Measurements from ENCODE around the gene ANKS1B.

Gene ANKS1B

DNA sequence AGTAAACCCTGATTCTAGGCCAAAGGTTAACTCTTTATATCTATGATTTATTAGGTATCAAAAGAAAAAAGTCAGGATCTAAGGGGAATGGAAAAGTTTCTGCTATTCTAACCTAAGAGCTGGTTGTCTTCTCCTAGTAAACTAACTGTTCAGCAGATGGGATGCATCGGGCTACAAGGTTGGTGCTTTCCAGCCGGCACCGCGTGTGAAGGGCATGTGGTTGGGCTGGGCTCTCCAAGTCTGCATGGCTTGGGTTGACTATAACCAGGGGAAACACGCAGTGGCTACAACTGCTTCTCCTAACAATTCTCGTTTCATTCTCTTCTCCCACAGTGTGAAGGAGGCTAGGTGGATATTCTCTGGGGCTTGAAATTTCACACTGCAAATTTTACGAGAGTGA, 985.2 kb downstream of the ANKS1B start:
- TF ChIP-seq, protein P1, sequence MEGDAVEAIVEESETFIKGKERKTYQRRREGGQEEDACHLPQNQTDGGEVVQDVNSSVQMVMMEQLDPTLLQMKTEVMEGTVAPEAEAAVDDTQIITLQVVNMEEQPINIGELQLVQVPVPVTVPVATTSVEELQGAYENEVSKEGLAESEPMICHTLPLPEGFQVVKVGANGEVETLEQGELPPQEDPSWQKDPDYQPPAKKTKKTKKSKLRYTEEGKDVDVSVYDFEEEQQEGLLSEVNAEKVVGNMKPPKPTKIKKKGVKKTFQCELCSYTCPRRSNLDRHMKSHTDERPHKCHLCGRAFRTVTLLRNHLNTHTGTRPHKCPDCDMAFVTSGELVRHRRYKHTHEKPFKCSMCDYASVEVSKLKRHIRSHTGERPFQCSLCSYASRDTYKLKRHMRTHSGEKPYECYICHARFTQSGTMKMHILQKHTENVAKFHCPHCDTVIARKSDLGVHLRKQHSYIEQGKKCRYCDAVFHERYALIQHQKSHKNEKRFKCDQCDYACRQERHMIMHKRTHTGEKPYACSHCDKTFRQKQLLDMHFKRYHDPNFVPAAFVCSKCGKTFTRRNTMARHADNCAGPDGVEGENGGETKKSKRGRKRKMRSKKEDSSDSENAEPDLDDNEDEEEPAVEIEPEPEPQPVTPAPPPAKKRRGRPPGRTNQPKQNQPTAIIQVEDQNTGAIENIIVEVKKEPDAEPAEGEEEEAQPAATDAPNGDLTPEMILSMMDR (IDR thresholded peaks at IDR 0.05; ENCODE audit: control insufficient read depth, insufficient read depth, low read depth, low read length, missing control alignments): no peak
- no peak for DNase-seq (ENCODE audit: low read depth)
- no peak overlapping the region for H3K4me3 ChIP-seq (ENCODE audit: control insufficient read depth, low read depth, low read length)

DNA sequence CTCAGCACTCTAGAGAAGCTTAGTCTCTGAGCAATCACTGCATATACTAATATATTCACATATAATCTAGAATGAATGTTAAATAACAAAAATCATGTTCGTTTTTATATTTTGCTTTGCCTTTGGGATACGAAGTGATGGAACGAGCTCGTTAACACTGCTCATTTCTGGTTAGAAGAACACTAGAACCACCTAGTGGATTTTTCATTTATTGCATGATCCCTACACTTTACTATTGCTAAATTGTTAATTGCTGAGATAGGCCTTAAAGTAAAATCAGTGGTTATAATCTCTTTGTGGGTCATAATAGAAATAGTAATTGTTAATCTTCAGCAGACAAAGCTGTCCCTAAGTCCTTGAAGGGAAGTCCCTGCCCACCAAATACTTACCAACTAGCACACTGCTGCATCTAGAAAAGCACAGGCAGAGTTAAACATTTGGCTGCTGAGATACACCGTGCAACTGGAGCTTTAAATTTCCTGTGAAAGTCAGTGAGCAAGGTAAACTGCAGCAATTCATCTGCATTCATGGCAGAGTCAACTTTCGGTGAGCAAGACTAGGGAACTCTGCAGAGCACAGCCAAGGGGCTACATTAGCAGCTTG, 985.9 kb downstream of the ANKS1B start:
- no peak overlapping the region for H3K4me3 ChIP-seq (ENCODE audit: control insufficient read depth, low read depth, low read length)
- TF ChIP-seq, protein P1 (IDR thresholded peaks at IDR 0.05; ENCODE audit: control insufficient read depth, insufficient read depth, low read depth, low read length, missing control alignments): peak; percentile 58
- DNase-seq (ENCODE audit: low read depth): peak; percentile 28

DNA sequence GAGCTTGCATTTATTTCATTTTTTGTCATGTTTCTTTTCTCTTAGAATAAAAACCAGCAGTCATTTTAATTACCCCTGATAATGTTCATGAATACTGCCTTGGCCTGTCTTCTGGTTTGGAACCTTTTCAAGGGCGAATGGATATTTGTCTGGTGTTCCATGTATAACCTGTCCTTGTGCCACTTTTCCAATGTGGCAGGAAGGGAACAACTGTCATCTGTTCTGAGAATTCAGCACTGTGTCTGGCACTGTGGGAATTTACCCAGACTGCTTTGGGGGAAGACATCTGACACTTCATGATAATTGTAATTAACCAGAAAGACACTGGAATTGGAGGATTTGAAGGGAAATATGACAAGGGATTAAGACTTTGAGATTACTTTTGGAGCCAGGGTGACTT, 986.8 kb downstream of the ANKS1B start:
- DNase-seq (ENCODE audit: low read depth): no peak
- H3K4me3 ChIP-seq (ENCODE audit: control insufficient read depth, low read depth, low read length): no peak overlapping the region
- TF ChIP-seq, protein P1 (IDR thresholded peaks at IDR 0.05; ENCODE audit: control insufficient read depth, insufficient read depth, low read depth, low read length, missing control alignments): no peak

DNA sequence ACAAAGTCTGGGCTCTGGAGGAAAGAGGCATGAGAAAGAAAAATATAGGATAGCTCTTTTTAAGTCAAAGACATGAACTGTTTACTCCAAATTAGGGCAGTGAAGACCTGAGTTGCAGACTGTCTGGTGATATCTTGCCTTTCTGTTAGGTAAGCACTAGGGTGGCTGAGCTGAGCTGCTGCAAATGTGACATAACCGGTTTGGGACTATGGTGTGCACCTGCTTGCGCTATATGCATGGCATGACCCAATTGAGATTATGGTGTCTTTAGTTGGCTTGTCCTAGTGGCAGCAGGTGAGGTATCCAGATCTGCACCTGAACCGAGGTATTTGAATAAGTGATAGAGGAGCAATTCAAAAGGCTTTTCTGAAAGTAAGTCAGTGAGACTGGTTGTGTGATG, 994.1 kb downstream of the ANKS1B start:
- DNase-seq (ENCODE audit: low read depth): no peak
- TF ChIP-seq, protein P1 (IDR thresholded peaks at IDR 0.05; ENCODE audit: control insufficient read depth, insufficient read depth, low read depth, low read length, missing control alignments): no peak
- no peak overlapping the region for H3K4me3 ChIP-seq (ENCODE audit: control insufficient read depth, low read depth, low read length)

GRCh38 chr12:98985156-98985555, 999.6 kb downstream of the ANKS1B start:
- TF ChIP-seq, protein P1 (IDR thresholded peaks at IDR 0.05; ENCODE audit: control insufficient read depth, insufficient read depth, low read depth, low read length, missing control alignments): no peak
- no peak for DNase-seq (ENCODE audit: low read depth)
- H3K4me3 ChIP-seq (ENCODE audit: control insufficient read depth, low read depth, low read length): no peak overlapping the region

- DNase-seq (ENCODE audit: low read depth): peak; percentile 38
- TF ChIP-seq, protein P1 (IDR thresholded peaks at IDR 0.05; ENCODE audit: control insufficient read depth, insufficient read depth, low read depth, low read length, missing control alignments): no peak
- no peak overlapping the region for H3K4me3 ChIP-seq (ENCODE audit: control insufficient read depth, low read depth, low read length)
Observed at GRCh38 chr12:98983647-98984046, 1001.1 kb downstream of the ANKS1B start.

Measured in AG09309 (cell line).